GM18951 (cell line): ENCODE measurements around the gene RAPGEFL1.
"Not testable (repeated sequence)": the region's sequence is repeated elsewhere in the genome, so short reads cannot be mapped to it uniquely, and the experiment has no call there.

Source experiments
- POLR2A ChIP-seq: IDR thresholded peaks from 4 replicates; pipeline ENCODE4 v1.6.1; 2011; ENCODE audit warnings: mild to moderate bottlenecking; ENCODE audit not compliant: insufficient read length, insufficient read depth; ENCODE audit errors: extremely low read depth
- in situ Hi-C: fragments of 300-500 bp; cut with MboI; formaldehyde crosslinking; loops from one replicate; pipeline ENCODE4 v1.12.0; 2022; ENCODE audit warnings: low sequenced_read_pairs, mixed read lengths, inconsistent platforms; ENCODE audit not compliant: unreplicated experiment

The RAPGEFL1 gene

GRCh38 chr17:40177275-40177874 lies at the start of gene RAPGEFL1:
TSS of gene RAPGEFL1 (plus strand) at chr17:40177470. CDS start at chr17:40177862, 392 bp downstream.
- in situ Hi-C loops = no loop called here
- TF ChIP-seq POLR2A = peak; percentile 18

- no peak for TF ChIP-seq POLR2A
- in situ Hi-C loops = no loop called here
Observed at GRCh38 chr17:40129498-40129897, 47.8 kb upstream of the RAPGEFL1 start.

GRCh38 chr17:40130352-40131042 lies 46.8 kb upstream of the RAPGEFL1 start:
- in situ Hi-C loops = no loop called here
- TF ChIP-seq POLR2A = no peak

- TF ChIP-seq POLR2A = no peak
- in situ Hi-C loops = no loop called here
Observed at GRCh38 chr17:40134184-40134583, 43.1 kb upstream of the RAPGEFL1 start.

GRCh38 chr17:40135817-40136216 lies 41.5 kb upstream of the RAPGEFL1 start:
- in situ Hi-C loops = no loop called here
- TF ChIP-seq POLR2A = no peak

GRCh38 chr17:40139566-40140058 lies 37.7 kb upstream of the RAPGEFL1 start:
- TF ChIP-seq POLR2A = no peak
- in situ Hi-C loops = no loop called here

GRCh38 chr17:40143166-40143565 lies 34.1 kb upstream of the RAPGEFL1 start:
- in situ Hi-C loops = not testable (repeated sequence)

- in situ Hi-C loops = no loop called here
- TF ChIP-seq POLR2A = no peak
Observed at GRCh38 chr17:40145476-40145875, 31.8 kb upstream of the RAPGEFL1 start.

- no peak for TF ChIP-seq POLR2A
- in situ Hi-C loops = no loop called here
Observed at GRCh38 chr17:40148527-40148926, 28.7 kb upstream of the RAPGEFL1 start.

- in situ Hi-C loops = no loop called here
Observed at GRCh38 chr17:40150276-40150675, 27.0 kb upstream of the RAPGEFL1 start.

GRCh38 chr17:40151414-40151963 lies 25.8 kb upstream of the RAPGEFL1 start:
- TF ChIP-seq POLR2A = no peak
- in situ Hi-C loops = no loop called here

More at GRCh38 chr17:40150276-40150675, 27.0 kb upstream of the RAPGEFL1 start:
- TF ChIP-seq POLR2A = no peak

- in situ Hi-C loops = no loop called here
- no peak for TF ChIP-seq POLR2A
Observed at GRCh38 chr17:40153603-40154236, 23.6 kb upstream of the RAPGEFL1 start.

GRCh38 chr17:40157973-40158372 lies 19.3 kb upstream of the RAPGEFL1 start:
- in situ Hi-C loops = no loop called here
- no peak for TF ChIP-seq POLR2A
